Heart left ventricle (tissue), 13 donors: ENCODE results near the gene BIRC7.

Experiments
- CTCF ChIP-seq, 12 donors: fragments of 200-600 bp; sonication (generic) in 4 of 12; IDR thresholded peaks; one replicate each; pipeline versions ENCODE4 v1.5.0 to v1.8.0; 2018 to 2022; ENCODE audit warnings: antibody characterized with exemption in 12 of 12, mild to moderate bottlenecking in 5 of 12
- POLR2A ChIP-seq, 2 donors: fragments of 450-650 bp; IDR thresholded peaks; one replicate each; pipeline ENCODE4 v1.6.1; 2017; ENCODE audit warnings: antibody characterized with exemption in 2 of 2, mild to moderate bottlenecking in 2 of 2, moderate library complexity in 2 of 2
- donor health status: ischemic (EF 13 %, LVEDD 7.1; RV severe dilation, severe dysfunction).
- donor health status: DM: no; HTN: yes; CAD: no.
- donor health status: DM: no; HTN: no; CAD: no.
- donor health status: ischemic (EF 25% LVEDD 6.9; RV normal size, moderate dysfunction).
- donor health status: ischemic (EF 25% LVEDD 5.7; RV mildly dilated, moderate dysfunction).
- donor health status: ischemic (EF 35%, LVEDD 5.7; RV mildly dilated, moderate dysfunction).
- donor health status: nonischemic (EF 11% LVEDD 7.7; RV severe dilation, severe dysfunction).
- donor health status: DM: yes; HTN: yes; CAD: no.
- donor health status: PGD.
- donor health status: ischemic (EF 29% LVEDD 5.4; RV normal size, mild dysfunction).
- donor health status: nonischemic (EF 23%, LVEDD 6.1; RV moderate dilation, normal function).

GRCh38 chr20:63240004-63240403 is 4.3 kb downstream of the BIRC7 start:
- TF ChIP-seq CTCF (IDR thresholded peaks at IDR 0.05), result no peak
- TF ChIP-seq POLR2A (IDR thresholded peaks at IDR 0.05), result no peak
